Ectodermal cell (in vitro differentiated cells): ENCODE data around the gene NOP56.
A peak's percentile ranks its signal among the peaks of the same experiment; 100 is the strongest.

ENCODE experiments used
- H3K27ac ChIP-seq: 2 replicates; pipeline ENCODE4 v1.7.0; 2013; ENCODE audit warnings: mild to moderate bottlenecking, low read depth, low read length; ENCODE audit not compliant: insufficient read depth, poor library complexity, severe bottlenecking
- H3K27me3 ChIP-seq: 2 replicates; pipeline ENCODE4 v1.7.0; 2013; ENCODE audit warnings: mild to moderate bottlenecking, low read length; ENCODE audit not compliant: insufficient read depth, control insufficient read depth, poor library complexity, severe bottlenecking
- H3K36me3 ChIP-seq: one replicate; pipeline ENCODE4 v1.7.0; 2013; ENCODE audit warnings: low read length; ENCODE audit not compliant: control insufficient read depth, insufficient read depth
- H3K4me1 ChIP-seq: one replicate; pipeline ENCODE4 v1.7.0; 2013; ENCODE audit warnings: low read length; ENCODE audit not compliant: control insufficient read depth, insufficient read depth
- H3K4me3 ChIP-seq: 2 replicates; pipeline ENCODE4 v1.7.0; 2013; ENCODE audit warnings: low read depth, low read length, control low read depth; ENCODE audit not compliant: insufficient read depth
- H3K9me3 ChIP-seq: 2 replicates; pipeline ENCODE4 v1.7.0; 2013; ENCODE audit warnings: mild to moderate bottlenecking, low read length, moderate library complexity; ENCODE audit not compliant: control insufficient read depth
- WGBS, 2 experiments: methylation state at CpG; one replicate each; pipeline ENCODE4 v1.1.7; 2013; ENCODE audit warnings: missing lambda C conversion rate in 2 of 2; 5-methylcytosine and 5-hydroxymethylcytosine counted together

Gene NOP56

DNA sequence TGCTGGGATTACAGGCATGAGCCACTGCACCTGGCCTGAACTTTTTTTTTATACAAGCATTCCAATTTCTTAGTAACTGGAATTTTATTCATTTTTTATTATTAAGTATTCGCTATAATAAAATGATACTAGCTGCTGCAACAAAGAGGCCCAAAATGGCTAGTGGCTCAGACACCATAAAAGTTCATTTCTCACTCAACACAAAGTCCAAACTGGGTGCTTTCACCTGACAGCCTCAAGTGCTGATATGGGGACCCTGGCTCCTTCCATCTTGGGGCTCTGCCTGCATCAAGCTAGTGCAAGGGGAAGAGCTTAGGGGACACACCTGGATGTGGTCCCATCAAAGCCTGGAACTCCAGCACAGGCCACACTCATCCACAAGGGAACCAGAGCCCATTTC is 12.2 kb upstream of the NOP56 start:
- Histone ChIP-seq H3K36me3 (no peaks in the 10 kb centered on the region), H3K4me3 (no peak overlapping the region), H3K27ac (no peak overlapping the region), H3K4me1 (no peaks in the 10 kb centered on the region), H3K9me3 (no peaks in the 10 kb centered on the region), H3K27me3 (peaks cover 7% of the 10 kb centered on the region)
- 57 to 83% methylated on average over 1 of the region's 1 CpG for WGBS, 2 experiments

DNA sequence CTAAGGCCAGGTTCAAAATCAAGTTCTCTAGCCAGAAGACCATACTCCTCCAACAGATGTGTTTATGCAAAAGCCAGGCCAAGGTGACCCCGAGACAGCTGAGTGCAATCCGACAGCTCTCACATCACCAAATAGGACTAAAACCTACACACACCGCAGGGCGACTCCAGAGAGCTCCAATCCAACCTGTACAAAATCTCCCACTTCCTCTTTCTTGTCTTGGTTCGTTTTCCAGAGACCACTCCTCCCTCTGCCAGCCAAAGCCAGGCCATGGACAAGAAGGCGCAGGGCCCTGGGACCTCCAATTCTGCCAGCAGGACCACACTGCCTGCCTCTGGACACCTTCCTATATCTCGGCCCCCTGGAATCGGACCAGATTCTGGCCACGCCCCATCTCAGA is 11.5 kb upstream of the NOP56 start:
- Histone ChIP-seq H3K4me3 (no peak overlapping the region), H3K36me3 (no peaks in the 10 kb centered on the region), H3K27me3 (peaks cover 2% of the 10 kb centered on the region), H3K9me3 (no peaks in the 10 kb centered on the region), H3K4me1 (no peaks in the 10 kb centered on the region), H3K27ac (no peak overlapping the region)
- 89 to 91% methylated on average over 9 of the region's 9 CpGs for WGBS, 2 experiments

DNA sequence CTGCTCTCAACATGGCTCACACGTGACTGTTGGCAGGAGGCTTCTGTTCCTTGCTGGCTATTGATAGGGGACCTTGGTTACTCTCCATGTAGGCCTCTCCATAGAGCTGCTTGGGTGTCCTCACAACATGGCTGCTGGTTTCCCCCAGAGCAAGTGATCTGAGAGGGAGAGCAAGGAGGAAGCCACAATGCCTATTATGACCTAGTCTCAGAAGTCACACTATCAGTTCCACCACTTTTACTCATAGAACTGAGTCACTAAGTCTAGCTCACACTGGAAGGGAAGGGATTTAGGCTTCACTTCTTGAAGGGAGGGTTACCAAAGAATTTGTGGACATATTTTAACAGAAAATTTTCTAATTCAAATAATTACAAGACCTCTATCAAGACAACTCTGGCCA is 8.7 kb upstream of the NOP56 start:
- WGBS, 2 experiments, result 94 to 97% methylated on average over 1 of the region's 1 CpG
- no peak overlapping the region for H3K4me3 ChIP-seq
- no peaks in the 10 kb centered on the region for H3K27me3 ChIP-seq
- H3K36me3 ChIP-seq, result no peaks in the 10 kb centered on the region
- no peaks in the 10 kb centered on the region for H3K4me1 ChIP-seq
- no peaks in the 10 kb centered on the region for H3K9me3 ChIP-seq
- no peak overlapping the region for H3K27ac ChIP-seq

DNA sequence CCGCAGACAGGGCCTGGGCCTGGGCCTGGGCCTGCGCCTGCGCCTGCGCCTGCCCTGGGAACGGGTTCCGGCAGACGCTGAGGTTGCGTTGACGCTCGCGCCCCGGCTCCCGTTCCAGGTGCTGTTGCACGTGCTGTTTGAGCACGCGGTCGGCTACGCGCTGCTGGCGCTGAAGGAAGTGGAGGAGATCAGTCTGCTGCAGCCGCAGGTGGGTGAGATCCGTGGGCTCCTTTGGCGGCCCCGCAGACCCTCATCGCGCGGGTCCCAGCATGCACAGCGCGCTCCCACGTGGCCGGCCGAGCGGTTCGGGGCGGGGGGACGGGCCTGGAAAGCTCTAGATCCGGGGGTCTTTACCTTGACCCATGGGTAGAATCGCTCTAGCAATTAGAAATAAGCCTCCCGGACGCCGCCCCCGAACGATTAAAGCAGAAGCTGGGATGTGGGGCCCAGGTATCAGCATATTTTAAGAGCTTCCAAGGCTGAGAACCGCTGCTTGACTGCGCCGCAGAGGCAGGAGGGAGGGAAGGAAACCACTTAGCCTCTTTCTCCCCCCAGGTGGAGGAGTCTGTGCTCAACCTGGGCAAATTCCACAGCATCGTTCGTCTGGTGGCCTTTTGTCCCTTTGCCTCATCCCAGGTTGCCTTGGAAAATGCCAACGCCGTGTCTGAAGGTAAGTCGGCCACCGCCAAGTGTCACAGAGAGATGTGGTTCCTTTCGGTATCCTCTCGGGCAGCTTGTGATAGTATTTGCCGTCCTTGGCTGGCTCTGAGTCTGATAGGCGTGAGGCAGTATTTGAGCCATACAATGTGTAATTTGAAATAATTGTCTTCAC is 508 bp downstream of the NOP56 start:
- peaks cover 15% of the 10 kb centered on the region for H3K4me1 ChIP-seq
- no peaks in the 10 kb centered on the region for H3K9me3 ChIP-seq
- H3K27ac ChIP-seq, result peak overlapping the region; percentile 47
- WGBS, 2 experiments, result 1% methylated on average over 56 of the region's 56 CpGs
- H3K36me3 ChIP-seq, result peaks cover 42% of the 10 kb centered on the region
- H3K4me3 ChIP-seq, result peak overlapping the region; percentile 90
- no peaks in the 10 kb centered on the region for H3K27me3 ChIP-seq

DNA sequence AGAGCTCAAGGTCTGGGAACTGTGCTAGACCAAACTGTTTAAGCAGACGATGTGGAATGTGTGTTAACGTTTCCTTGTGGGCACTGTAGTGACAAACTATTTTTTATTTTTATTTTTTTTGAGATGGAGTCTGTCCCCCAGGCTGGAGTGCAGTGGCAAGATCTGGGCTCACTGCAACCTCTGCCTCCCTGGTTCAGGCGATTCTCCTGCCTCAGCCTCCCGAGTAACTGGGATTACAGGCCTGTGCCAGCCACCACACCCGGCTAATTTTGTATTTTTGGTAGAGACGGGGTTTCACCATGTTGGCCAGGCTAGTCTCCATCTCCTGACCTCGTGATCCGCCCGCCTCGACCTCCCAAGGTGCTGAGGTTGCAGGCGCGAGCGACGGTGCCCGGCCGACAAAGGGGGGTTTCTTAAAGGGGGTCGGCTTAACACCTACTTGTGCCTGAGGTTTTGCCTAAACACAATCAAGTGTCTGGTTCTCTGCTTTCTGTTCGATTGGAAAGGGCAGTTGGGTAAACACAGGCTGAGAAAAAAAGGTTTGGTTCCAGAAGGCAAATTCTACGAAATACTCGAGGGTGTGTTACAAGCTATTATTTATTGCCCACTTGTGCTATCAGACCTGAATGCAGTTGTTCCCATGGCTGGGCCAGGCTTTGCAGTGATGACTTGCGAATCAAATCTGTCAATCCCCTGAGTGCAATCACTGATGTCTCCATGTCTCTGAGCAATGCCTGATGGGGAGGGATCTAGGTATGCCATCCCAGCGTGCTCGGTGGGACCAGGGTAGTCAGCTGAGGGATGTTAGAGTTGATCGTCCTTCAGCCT is 1.3 kb downstream of the NOP56 start:
- peaks cover 50% of the 10 kb centered on the region for H3K36me3 ChIP-seq
- H3K27me3 ChIP-seq, result no peaks in the 10 kb centered on the region
- H3K27ac ChIP-seq, result peak overlapping the region; percentile 12
- peak overlapping the region; percentile 90 for H3K4me3 ChIP-seq
- 31 to 37% methylated on average over 24 of the region's 24 CpGs for WGBS, 2 experiments
- H3K9me3 ChIP-seq, result no peaks in the 10 kb centered on the region
- peaks cover 15% of the 10 kb centered on the region for H3K4me1 ChIP-seq

DNA sequence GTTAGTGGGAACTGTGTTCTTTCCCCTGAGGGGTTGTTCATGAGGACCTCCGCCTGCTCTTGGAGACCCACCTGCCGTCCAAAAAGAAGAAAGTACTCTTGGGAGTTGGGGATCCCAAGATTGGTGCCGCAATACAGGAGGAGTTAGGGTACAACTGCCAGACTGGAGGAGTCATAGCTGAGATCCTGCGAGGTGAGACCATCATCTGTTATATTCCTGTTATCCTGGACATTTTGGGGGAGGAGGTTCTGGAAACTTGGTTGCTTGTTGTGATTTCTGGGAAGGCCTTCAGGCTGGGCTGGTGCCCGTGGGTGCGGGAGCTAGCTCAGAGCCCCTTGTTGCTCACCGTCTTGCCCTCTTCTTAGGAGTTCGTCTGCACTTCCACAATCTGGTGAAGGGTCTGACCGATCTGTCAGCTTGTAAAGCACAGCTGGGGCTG is 2.0 kb downstream of the NOP56 start:
- WGBS, 2 experiments, result 94 to 96% methylated on average over 9 of the region's 9 CpGs

DNA sequence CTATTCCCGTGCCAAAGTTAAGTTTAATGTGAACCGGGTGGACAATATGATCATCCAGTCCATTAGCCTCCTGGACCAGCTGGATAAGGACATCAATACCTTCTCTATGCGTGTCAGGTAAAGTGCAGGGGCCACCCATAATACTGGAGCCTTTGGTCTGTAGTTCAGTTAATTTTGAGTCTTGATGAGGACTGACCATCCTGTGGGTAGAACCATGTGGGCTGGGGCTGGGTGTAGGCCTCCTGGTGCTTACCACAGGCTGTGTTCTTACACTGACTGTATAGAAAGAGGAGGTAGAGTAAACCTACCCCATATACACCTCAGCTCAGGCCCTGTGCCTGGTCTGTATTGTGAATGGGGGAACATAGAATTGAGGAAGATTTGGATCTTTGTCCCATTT is 2.4 kb downstream of the NOP56 start:
- Histone ChIP-seq H3K4me1 (peaks cover 15% of the 10 kb centered on the region), H3K27ac (no peak overlapping the region), H3K4me3 (peak overlapping the region; percentile 90), H3K9me3 (no peaks in the 10 kb centered on the region), H3K36me3 (peaks cover 52% of the 10 kb centered on the region), H3K27me3 (no peaks in the 10 kb centered on the region)
- 94 to 95% methylated on average over 3 of the region's 3 CpGs for WGBS, 2 experiments

More for the DNA sequence above, 2.0 kb downstream of the NOP56 start:
- no peak overlapping the region for H3K27ac ChIP-seq
- H3K4me3 ChIP-seq, result peak overlapping the region; percentile 90
- no peaks in the 10 kb centered on the region for H3K9me3 ChIP-seq
- peaks cover 15% of the 10 kb centered on the region for H3K4me1 ChIP-seq
- H3K27me3 ChIP-seq, result no peaks in the 10 kb centered on the region
- H3K36me3 ChIP-seq, result peaks cover 52% of the 10 kb centered on the region

DNA sequence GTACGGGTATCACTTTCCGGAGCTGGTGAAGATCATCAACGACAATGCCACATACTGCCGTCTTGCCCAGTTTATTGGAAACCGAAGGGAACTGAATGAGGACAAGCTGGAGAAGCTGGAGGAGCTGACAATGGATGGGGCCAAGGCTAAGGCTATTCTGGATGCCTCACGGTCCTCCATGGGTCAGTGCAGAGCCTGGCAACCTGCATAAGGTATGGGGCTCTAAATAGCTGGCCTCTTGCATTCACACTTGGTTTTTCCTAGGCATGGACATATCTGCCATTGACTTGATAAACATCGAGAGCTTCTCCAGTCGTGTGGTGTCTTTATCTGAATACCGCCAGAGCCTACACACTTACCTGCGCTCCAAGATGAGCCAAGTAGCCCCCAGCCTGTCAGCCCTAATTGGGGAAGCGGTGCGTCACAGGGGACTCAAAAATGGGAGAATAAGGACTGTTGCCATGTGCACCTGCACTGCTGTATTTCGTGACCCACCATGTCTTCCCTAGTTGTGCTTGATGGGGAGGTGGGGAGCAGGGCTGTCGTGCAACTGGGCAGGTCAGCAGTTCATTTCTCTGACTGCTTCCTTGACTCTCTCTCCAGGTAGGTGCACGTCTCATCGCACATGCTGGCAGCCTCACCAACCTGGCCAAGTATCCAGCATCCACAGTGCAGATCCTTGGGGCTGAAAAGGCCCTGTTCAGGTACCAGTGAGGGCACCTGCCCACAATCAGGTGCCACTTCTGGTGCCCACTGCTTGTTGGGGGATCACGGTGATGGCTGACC is 3.1 kb downstream of the NOP56 start:
- peaks cover 58% of the 10 kb centered on the region for H3K36me3 ChIP-seq
- H3K9me3 ChIP-seq, result no peaks in the 10 kb centered on the region
- H3K4me1 ChIP-seq, result peaks cover 15% of the 10 kb centered on the region
- H3K4me3 ChIP-seq, result no peak overlapping the region
- H3K27ac ChIP-seq, result no peak overlapping the region
- H3K27me3 ChIP-seq, result no peaks in the 10 kb centered on the region
- WGBS, 2 experiments, result 95 to 96% methylated on average over 17 of the region's 17 CpGs

DNA sequence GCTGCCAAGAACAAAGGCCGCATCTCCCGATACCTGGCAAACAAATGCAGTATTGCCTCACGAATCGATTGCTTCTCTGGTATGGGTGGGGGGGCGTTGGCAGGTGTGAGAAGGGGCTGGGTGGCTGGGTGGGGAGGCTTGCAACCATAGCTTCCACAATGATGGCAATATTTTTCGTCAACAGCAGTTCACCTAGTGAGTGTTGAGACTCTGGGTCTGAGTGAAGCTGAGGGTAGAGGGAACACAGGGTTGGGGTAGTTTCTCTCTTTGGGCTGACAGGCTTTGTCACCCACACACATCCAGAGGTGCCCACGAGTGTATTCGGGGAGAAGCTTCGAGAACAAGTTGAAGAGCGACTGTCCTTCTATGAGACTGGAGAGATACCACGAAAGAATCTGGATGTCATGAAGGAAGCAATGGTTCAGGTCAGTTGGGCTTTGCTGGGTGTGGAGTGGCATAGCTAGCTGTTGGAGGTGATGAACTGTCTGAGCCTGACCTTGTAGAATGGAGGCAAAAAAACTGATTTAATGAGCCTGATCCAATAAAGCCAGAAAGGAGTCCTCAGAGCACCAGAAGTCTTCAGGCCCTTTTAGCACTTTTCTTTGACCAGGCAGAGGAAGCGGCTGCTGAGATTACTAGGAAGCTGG is 4.2 kb downstream of the NOP56 start:
- Histone ChIP-seq H3K4me1 (peaks cover 15% of the 10 kb centered on the region), H3K9me3 (no peaks in the 10 kb centered on the region), H3K4me3 (no peak overlapping the region), H3K36me3 (peaks cover 58% of the 10 kb centered on the region), H3K27ac (no peak overlapping the region), H3K27me3 (no peaks in the 10 kb centered on the region)
- 97% methylated on average over 12 of the region's 12 CpGs for WGBS, 2 experiments
